ENCODE measurements around the gene CST9L. TPM values are rescaled to one million over a fixed set of nuclear protein-coding genes. Genes with fewer than 3 reads are reported as not detected.

The CST9L gene
- total RNA-seq, 4 donors from 2014 or later, result not detected

DNA sequence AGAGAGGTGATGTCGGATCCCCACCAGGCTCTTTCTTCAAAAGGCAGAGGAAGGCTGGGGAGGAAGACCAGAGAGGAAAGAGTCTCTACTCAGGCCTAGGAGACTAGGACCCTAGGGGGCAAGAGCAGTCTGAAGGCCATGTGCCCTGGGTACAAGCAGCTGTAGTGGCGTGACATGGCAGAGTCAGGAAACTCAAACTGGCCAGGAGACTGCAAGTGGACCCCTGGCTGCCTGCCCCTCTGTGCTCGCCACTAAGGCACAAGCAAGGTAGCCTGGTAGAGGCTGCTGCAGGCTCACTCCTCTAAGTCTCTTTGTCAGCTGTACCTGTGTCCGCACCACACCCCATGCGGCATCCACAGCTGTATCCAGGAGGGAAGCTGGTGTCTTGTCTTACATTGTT is 19.9 kb downstream of the CST9L start:
- H3K4me3 ChIP-seq, result no peak overlapping the region
- TF ChIP-seq POLR2A (IDR thresholded peaks at IDR 0.05) (no peak), EP300 (IDR thresholded peaks at IDR 0.05; ENCODE audit: low read depth) (no peak)
- H3K36me3 ChIP-seq, result no peaks in the 10 kb centered on the region
- 66% methylated on average over 5 of the region's 5 CpGs; no CpG with 5 or more reads in 1 of the 2 donors for WGBS, 2 donors (ENCODE audit: low coverage in 1 of 2)
- H3K27ac ChIP-seq, result no peak overlapping the region
- in situ Hi-C loops (cut with MboI; ENCODE audit: low pct_ligation_motif_present in 1 of 4, low pct_unique_long_range_greater_than_20kb in 1 of 4, low sequenced_read_pairs in 3 of 4), result no loop called here
- H3K4me1 ChIP-seq, result no peaks in the 10 kb centered on the region
- intact Hi-C loops (cut with DNase I; ENCODE audit: low total_unique reads), result no loop called here
- H3K9me3 ChIP-seq, result no peaks in the 10 kb centered on the region
- H3K27me3 ChIP-seq, result no peaks in the 10 kb centered on the region
- no peak for DNase-seq

DNA sequence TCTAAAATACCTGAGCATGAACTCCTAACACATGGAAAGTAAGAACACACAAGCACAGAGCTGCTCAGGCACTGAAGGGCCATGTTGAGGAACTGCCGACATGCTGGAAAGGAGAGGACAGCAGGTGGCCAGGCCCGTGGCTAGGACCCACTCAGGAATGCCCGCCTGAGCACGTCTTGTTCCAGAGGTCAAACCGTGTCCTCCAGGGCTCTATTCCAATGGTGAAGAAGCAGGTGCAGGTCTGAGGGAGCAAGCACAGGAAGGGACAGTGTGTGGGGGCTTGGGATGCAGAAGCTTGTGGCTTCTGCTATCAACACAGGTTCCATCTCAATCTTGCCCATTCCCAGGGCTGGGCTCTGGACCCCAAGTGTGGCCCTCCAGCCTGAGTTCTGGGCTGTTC is 20.7 kb downstream of the CST9L start:
- intact Hi-C loops (cut with DNase I; ENCODE audit: low total_unique reads) (no loop called here), in situ Hi-C loops (cut with MboI; ENCODE audit: low pct_ligation_motif_present in 1 of 4, low pct_unique_long_range_greater_than_20kb in 1 of 4, low sequenced_read_pairs in 3 of 4) (no loop called here)
- DNase-seq, result no peak
- Histone ChIP-seq H3K36me3 (no peaks in the 10 kb centered on the region), H3K4me1 (no peaks in the 10 kb centered on the region), H3K4me3 (no peak overlapping the region), H3K9me3 (no peaks in the 10 kb centered on the region), H3K27me3 (no peaks in the 10 kb centered on the region), H3K27ac (no peak overlapping the region)
- 60 to 82% methylated on average over 2 to 5 of the region's 5 CpGs for WGBS, 2 donors (ENCODE audit: low coverage in 1 of 2)
- TF ChIP-seq POLR2AphosphoS5 (IDR thresholded peaks at IDR 0.05) (no peak), POLR2A (IDR thresholded peaks at IDR 0.05) (no peak), EP300 (IDR thresholded peaks at IDR 0.05; ENCODE audit: low read depth) (no peak)

DNA sequence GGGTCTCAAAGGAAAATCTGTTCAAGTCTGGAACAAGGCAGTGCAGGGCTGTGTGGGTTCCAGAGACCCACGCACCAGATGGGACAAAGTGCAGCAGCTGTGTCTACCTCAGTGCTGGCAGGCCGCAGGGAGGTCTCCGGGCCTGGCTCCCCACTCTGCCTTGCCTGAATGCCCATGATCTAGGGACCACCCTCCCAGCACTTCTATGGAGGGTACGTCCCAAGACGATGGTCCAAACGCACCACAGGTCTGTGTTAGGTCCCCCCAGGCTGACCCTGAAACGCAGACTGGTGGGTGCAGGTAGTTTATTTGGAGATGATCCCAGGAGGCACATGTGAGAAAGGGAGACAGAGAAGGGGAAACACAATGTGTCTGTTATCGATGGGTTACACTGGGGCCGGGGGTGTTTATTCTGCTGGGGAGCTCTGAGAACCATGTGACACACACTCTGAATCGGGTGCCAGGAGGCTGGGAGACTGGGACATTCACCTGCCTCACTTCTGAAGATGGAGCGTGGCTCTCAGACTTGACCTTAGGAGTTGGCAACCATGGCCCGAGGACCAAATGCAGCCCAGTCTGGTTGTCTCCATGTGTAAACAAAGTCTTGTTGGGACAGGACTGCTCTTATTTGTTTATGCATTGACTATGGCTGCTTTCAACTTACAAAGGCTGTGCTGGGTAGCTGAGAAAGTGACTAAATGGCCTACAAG is 21.7 kb downstream of the CST9L start:
- H3K27me3 ChIP-seq, result no peaks in the 10 kb centered on the region
- DNase-seq, result no peak
- H3K4me1 ChIP-seq, result no peaks in the 10 kb centered on the region
- TF ChIP-seq POLR2AphosphoS5 (IDR thresholded peaks at IDR 0.05) (no peak), EP300 (IDR thresholded peaks at IDR 0.05; ENCODE audit: low read depth) (no peak), POLR2A (IDR thresholded peaks at IDR 0.05) (no peak)
- TF ChIP-seq, protein P1, sequence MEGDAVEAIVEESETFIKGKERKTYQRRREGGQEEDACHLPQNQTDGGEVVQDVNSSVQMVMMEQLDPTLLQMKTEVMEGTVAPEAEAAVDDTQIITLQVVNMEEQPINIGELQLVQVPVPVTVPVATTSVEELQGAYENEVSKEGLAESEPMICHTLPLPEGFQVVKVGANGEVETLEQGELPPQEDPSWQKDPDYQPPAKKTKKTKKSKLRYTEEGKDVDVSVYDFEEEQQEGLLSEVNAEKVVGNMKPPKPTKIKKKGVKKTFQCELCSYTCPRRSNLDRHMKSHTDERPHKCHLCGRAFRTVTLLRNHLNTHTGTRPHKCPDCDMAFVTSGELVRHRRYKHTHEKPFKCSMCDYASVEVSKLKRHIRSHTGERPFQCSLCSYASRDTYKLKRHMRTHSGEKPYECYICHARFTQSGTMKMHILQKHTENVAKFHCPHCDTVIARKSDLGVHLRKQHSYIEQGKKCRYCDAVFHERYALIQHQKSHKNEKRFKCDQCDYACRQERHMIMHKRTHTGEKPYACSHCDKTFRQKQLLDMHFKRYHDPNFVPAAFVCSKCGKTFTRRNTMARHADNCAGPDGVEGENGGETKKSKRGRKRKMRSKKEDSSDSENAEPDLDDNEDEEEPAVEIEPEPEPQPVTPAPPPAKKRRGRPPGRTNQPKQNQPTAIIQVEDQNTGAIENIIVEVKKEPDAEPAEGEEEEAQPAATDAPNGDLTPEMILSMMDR (IDR thresholded peaks at IDR 0.05), result no peak
- 78 to 83% methylated on average over 2 to 12 of the region's 12 CpGs for WGBS, 2 donors (ENCODE audit: low coverage in 1 of 2)
- H3K36me3 ChIP-seq, result no peaks in the 10 kb centered on the region
- in situ Hi-C loops (cut with MboI; ENCODE audit: low pct_ligation_motif_present in 1 of 4, low pct_unique_long_range_greater_than_20kb in 1 of 4, low sequenced_read_pairs in 3 of 4) (no loop called here), intact Hi-C loops (cut with DNase I; ENCODE audit: low total_unique reads) (no loop called here)
- H3K4me3 ChIP-seq, result no peak overlapping the region
- H3K9me3 ChIP-seq, result no peaks in the 10 kb centered on the region
- no peak overlapping the region for H3K27ac ChIP-seq

DNA sequence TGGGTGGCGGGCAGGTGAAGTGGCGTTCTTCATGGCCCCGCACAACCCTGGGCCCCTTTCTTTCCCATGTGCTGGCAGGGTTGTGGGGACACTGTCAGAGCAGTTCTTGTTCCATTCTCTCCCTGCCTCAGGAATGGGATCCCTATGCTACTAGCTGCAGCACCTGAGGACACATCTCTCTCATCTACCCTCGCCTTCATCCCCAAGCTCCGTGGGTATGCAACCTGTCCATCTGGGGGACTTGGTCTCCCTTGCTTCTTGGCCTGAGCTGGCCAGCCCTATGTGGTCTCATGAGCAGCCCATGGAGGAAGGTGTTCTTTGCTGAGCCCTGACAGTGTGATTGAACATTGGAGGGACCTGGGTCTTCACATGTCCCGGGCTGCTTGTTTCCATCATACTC is 24.2 kb downstream of the CST9L start:
- Histone ChIP-seq H3K36me3 (no peaks in the 10 kb centered on the region), H3K4me1 (no peaks in the 10 kb centered on the region), H3K4me3 (no peak overlapping the region), H3K27me3 (no peaks in the 10 kb centered on the region), H3K9me3 (no peaks in the 10 kb centered on the region), H3K27ac (no peak overlapping the region)
- TF ChIP-seq POLR2AphosphoS5 (IDR thresholded peaks at IDR 0.05) (no peak), EP300 (IDR thresholded peaks at IDR 0.05; ENCODE audit: low read depth) (no peak), POLR2A (IDR thresholded peaks at IDR 0.05) (no peak)
- TF ChIP-seq, protein P1 (IDR thresholded peaks at IDR 0.05), result no peak
- DNase-seq, result no peak
- in situ Hi-C loops (cut with MboI; ENCODE audit: low pct_ligation_motif_present in 1 of 4, low pct_unique_long_range_greater_than_20kb in 1 of 4, low sequenced_read_pairs in 3 of 4), result no loop called here
- WGBS, 2 donors (ENCODE audit: low coverage in 1 of 2), result 91 to 100% methylated on average over 1 to 6 of the region's 6 CpGs
- intact Hi-C loops (cut with DNase I; ENCODE audit: low total_unique reads), result no loop called here

DNA sequence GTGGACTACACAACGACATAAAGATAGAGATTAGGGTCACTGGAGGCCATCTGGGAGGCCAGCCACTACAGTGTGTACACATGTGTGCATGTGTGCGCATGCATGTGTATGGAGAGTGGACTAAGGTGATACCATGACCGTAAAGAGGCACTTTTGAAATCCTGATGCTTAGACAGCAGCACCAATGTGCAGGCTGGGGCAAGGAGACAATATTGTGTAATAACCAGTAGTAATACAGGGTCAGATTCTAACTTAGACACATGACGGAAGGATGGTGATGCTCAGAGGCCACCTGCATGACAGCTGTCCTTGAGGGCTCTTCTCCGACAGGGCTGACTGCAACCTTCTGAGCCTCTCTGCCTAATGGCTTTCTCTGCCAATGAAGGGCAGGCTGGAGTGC is 25.5 kb downstream of the CST9L start:
- no peak for DNase-seq
- no peak overlapping the region for H3K27ac ChIP-seq
- no peaks in the 10 kb centered on the region for H3K4me1 ChIP-seq
- intact Hi-C loops (cut with DNase I; ENCODE audit: low total_unique reads) (no loop called here), in situ Hi-C loops (cut with MboI; ENCODE audit: low pct_ligation_motif_present in 1 of 4, low pct_unique_long_range_greater_than_20kb in 1 of 4, low sequenced_read_pairs in 3 of 4) (no loop called here)
- no peaks in the 10 kb centered on the region for H3K36me3 ChIP-seq
- H3K9me3 ChIP-seq, result no peaks in the 10 kb centered on the region
- no peak for TF ChIP-seq POLR2A (IDR thresholded peaks at IDR 0.05)
- no peak for TF ChIP-seq POLR2AphosphoS5 (IDR thresholded peaks at IDR 0.05)
- TF ChIP-seq, protein P1 (IDR thresholded peaks at IDR 0.05), result no peak
- no peak for TF ChIP-seq EP300 (IDR thresholded peaks at IDR 0.05; ENCODE audit: low read depth)
- 53 to 67% methylated on average over 1 to 5 of the region's 5 CpGs for WGBS, 2 donors (ENCODE audit: low coverage in 1 of 2)
- no peaks in the 10 kb centered on the region for H3K27me3 ChIP-seq
- no peak overlapping the region for H3K4me3 ChIP-seq
